CD4-positive, alpha-beta T cell treated with Interleukin-1 beta for 1 hour (primary cell): ENCODE measurements around the gene CLEC4G.
A peak's percentile ranks its signal among the peaks of the same experiment; 100 is the strongest.

Source experiments
- DNase-seq, 2 donors: peaks; one replicate each; pipeline ENCODE4 v3.0.0-alpha.2; 2020 to 2022

The CLEC4G gene

GRCh38 chr19:7720351-7720750 lies 11.6 kb downstream of the CLEC4G start:
- DNase-seq, result no peak

- DNase-seq, result peak in 1 of 2 donors; percentile 34
Observed at GRCh38 chr19:7718668-7719067, 13.2 kb downstream of the CLEC4G start.

- no peak for DNase-seq
Observed at GRCh38 chr19:7716762-7717161, 15.1 kb downstream of the CLEC4G start.

- no peak for DNase-seq
Observed at GRCh38 chr19:7715671-7716070, 16.2 kb downstream of the CLEC4G start.

GRCh38 chr19:7710616-7711015 lies 21.3 kb downstream of the CLEC4G start:
- no peak for DNase-seq

GRCh38 chr19:7709932-7710460 lies 21.9 kb downstream of the CLEC4G start:
- DNase-seq, result no peak

- no peak for DNase-seq
Observed at GRCh38 chr19:7706955-7707456, 24.9 kb downstream of the CLEC4G start.

GRCh38 chr19:7706188-7706954 lies 25.5 kb downstream of the CLEC4G start:
- no peak for DNase-seq

- peak; percentile 80 to 85 for DNase-seq
Observed at GRCh38 chr19:7705387-7706187, 26.3 kb downstream of the CLEC4G start.

GRCh38 chr19:7704280-7705060 lies 27.4 kb downstream of the CLEC4G start:
- DNase-seq, result no peak

- DNase-seq, result no peak
Observed at GRCh38 chr19:7703332-7703731, 28.6 kb downstream of the CLEC4G start.

- peak in 1 of 2 donors; percentile 68 for DNase-seq
Observed at GRCh38 chr19:7701654-7702457, 30.1 kb downstream of the CLEC4G start, which contains the start of gene FCER2. TSS of gene FCER2 (minus strand) at chr19:7702131. CDS start at chr19:7699760, 2,371 bp downstream.

- DNase-seq, result no peak
Observed at GRCh38 chr19:7701049-7701653, 30.8 kb downstream of the CLEC4G start.

- DNase-seq, result no peak
Observed at GRCh38 chr19:7699417-7700401, 32.2 kb downstream of the CLEC4G start.

GRCh38 chr19:7699003-7699402 lies 32.9 kb downstream of the CLEC4G start:
- no peak for DNase-seq

GRCh38 chr19:7698583-7698982 lies 33.3 kb downstream of the CLEC4G start:
- no peak for DNase-seq

GRCh38 chr19:7697721-7698287 lies 34.1 kb downstream of the CLEC4G start:
- no peak for DNase-seq

- no peak for DNase-seq
Observed at GRCh38 chr19:7694499-7694898, 37.4 kb downstream of the CLEC4G start.

- peak; percentile 34 to 55 for DNase-seq
Observed at GRCh38 chr19:7692417-7693088, 39.4 kb downstream of the CLEC4G start.
